ENCODE results near the gene TMEM185A.
"Not testable (repeated sequence)": the region's sequence is repeated elsewhere in the genome, so short reads cannot be mapped to it uniquely, and the experiment has no call there.

TMEM185A gene

GRCh38 chrX:149626829-149627228 is 4.8 kb downstream of the TMEM185A start:
- DNase-seq (ENCODE audit: low read depth, low spot score): not testable (repeated sequence)

- DNase-seq (ENCODE audit: low read depth, low spot score): not testable (repeated sequence)
Measured at GRCh38 chrX:149619662-149620061, 11.9 kb downstream of the TMEM185A start.

- no peak for DNase-seq (ENCODE audit: low read depth, low spot score)
Measured at GRCh38 chrX:149618871-149619270, 12.7 kb downstream of the TMEM185A start.

- no peak for DNase-seq (ENCODE audit: low read depth, low spot score)
Measured at GRCh38 chrX:149611623-149612175, 19.9 kb downstream of the TMEM185A start.

GRCh38 chrX:149610511-149610910 is 21.1 kb downstream of the TMEM185A start:
- no peak for DNase-seq (ENCODE audit: low read depth, low spot score)

- no peak for DNase-seq (ENCODE audit: low read depth, low spot score)
Measured at GRCh38 chrX:149607699-149608098, 23.9 kb downstream of the TMEM185A start.

- not testable (repeated sequence) for DNase-seq (ENCODE audit: low read depth, low spot score)
Measured at GRCh38 chrX:149605248-149605885, 26.2 kb downstream of the TMEM185A start.

- DNase-seq (ENCODE audit: low read depth, low spot score): not testable (repeated sequence)
Measured at GRCh38 chrX:149598603-149599002, 33.0 kb downstream of the TMEM185A start.

GRCh38 chrX:149595943-149596342 is 35.6 kb downstream of the TMEM185A start:
- DNase-seq (ENCODE audit: low read depth, low spot score): not testable (repeated sequence)

- DNase-seq (ENCODE audit: low read depth, low spot score): not testable (repeated sequence)
Measured at GRCh38 chrX:149595214-149595613, 36.4 kb downstream of the TMEM185A start, which contains the start of gene HSFX2. HSFX2 (minus strand) TSS chrX:149595314; CDS start chrX:149594700, 614 bp downstream.

- not testable (repeated sequence) for DNase-seq (ENCODE audit: low read depth, low spot score)
Measured at GRCh38 chrX:149590993-149591392, 40.6 kb downstream of the TMEM185A start.

GRCh38 chrX:149587359-149587758 is 44.2 kb downstream of the TMEM185A start, which contains the start of gene MAGEA9B:
MAGEA9B (minus strand) TSS chrX:149587459; CDS start chrX:149583179, 4,280 bp downstream.
- not testable (repeated sequence) for DNase-seq (ENCODE audit: low read depth, low spot score)

GRCh38 chrX:149585631-149586030 is 46.0 kb downstream of the TMEM185A start:
- not testable (repeated sequence) for DNase-seq (ENCODE audit: low read depth, low spot score)

- DNase-seq (ENCODE audit: low read depth, low spot score): not testable (repeated sequence)
Measured at GRCh38 chrX:149573456-149573855, 58.1 kb downstream of the TMEM185A start.

- no peak for DNase-seq (ENCODE audit: low read depth, low spot score)
Measured at GRCh38 chrX:149572743-149573142, 58.8 kb downstream of the TMEM185A start.

- no peak for DNase-seq (ENCODE audit: low read depth, low spot score)
Measured at GRCh38 chrX:149571770-149572169, 59.8 kb downstream of the TMEM185A start.

- DNase-seq (ENCODE audit: low read depth, low spot score): no peak
Measured at GRCh38 chrX:149570668-149571067, 60.9 kb downstream of the TMEM185A start.

- no peak for DNase-seq (ENCODE audit: low read depth, low spot score)
Measured at GRCh38 chrX:149569770-149570169, 61.8 kb downstream of the TMEM185A start.

GRCh38 chrX:149568701-149569296 is 62.8 kb downstream of the TMEM185A start:
- no peak for DNase-seq (ENCODE audit: low read depth, low spot score)

- no peak for DNase-seq (ENCODE audit: low read depth, low spot score)
Measured at GRCh38 chrX:149567621-149568417, 63.8 kb downstream of the TMEM185A start.

- no peak for DNase-seq (ENCODE audit: low read depth, low spot score)
Measured at GRCh38 chrX:149563359-149563758, 68.2 kb downstream of the TMEM185A start.

GRCh38 chrX:149555251-149555650 is 76.3 kb downstream of the TMEM185A start:
- DNase-seq (ENCODE audit: low read depth, low spot score): not testable (repeated sequence)

All from activated naive CD8-positive, alpha-beta T cell treated with anti-CD3 and anti-CD28 coated beads, Interleukin-2, amount 50 U/mL, for 16 hours (primary cell).